GM12878 (cell line): ENCODE results near the gene HS6ST1. TPM values are rescaled to one million over a fixed set of nuclear protein-coding genes. Genes with fewer than 3 reads are reported as not detected.

Experiments
- ATAC-seq: fragments of 200-7000 bp; cut with Tn5 transposase; 3 replicates; pipeline ENCODE4 v1.9.1; 2020; ENCODE audit warnings: mild to moderate bottlenecking, moderate library complexity
- BruUV-seq: library from RNA; stranded (reverse); fragments of 400-500 nt; replicated peaks from 2 replicates; lab custom pipeline; 2021; lab: Mats Ljungman, UMichigan
- CTCF ChIA-PET: fragments of 300-600 bp; sonication (Branson Sonifier 250); formaldehyde crosslinking; extraction: SDS; loops from one replicate; lab custom pipeline; 2021; ENCODE audit warnings: inconsistent platforms; lab: Yijun Ruan, JAX
- POLR2A ChIA-PET: fragments of 350-600 bp; formaldehyde crosslinking; extraction: SDS; loops from one replicate; lab custom pipeline; 2021; ENCODE audit warnings: inconsistent platforms; lab: Charles Lee
- RAD21 ChIA-PET: fragments of 300-600 bp; sonication (Branson Sonifier 250); formaldehyde crosslinking; loops from one replicate; lab custom pipeline; 2023; ENCODE audit warnings: antibody characterized with exemption; ENCODE audit not compliant: unreplicated experiment; lab: Charles Lee
- SMC1A ChIA-PET: fragments of 300-600 bp; sonication (Branson Sonifier 250); formaldehyde crosslinking; loops from one replicate; lab custom pipeline; 2023; ENCODE audit not compliant: unreplicated experiment, uncharacterized antibody; lab: Charles Lee
- DNase-seq: peaks from one replicate; pipeline ENCODE4 v3.0.0-alpha.2; 2011; ENCODE audit warnings: low read depth, low spot score
- FAIRE-seq: peaks from 3 replicates; lab custom pipeline; 2011; peaks lifted over from hg19 to GRCh38; lab: Jason Lieb, UNC
- H2AFZ ChIP-seq: 2 replicates; pipeline ENCODE4 v1.6.0; 2011; ENCODE audit warnings: low read depth, low read length, control low read depth; ENCODE audit not compliant: control insufficient read depth
- H3K27ac ChIP-seq: 2 replicates; pipeline ENCODE4 v1.5.1; 2011; ENCODE audit warnings: control low read depth; ENCODE audit not compliant: control insufficient read depth, insufficient read depth
- H3K27me3 ChIP-seq, 2 experiments: replicated peaks in 1 of 2; 2 replicates each; pipeline versions ENCODE4 v1.6.0 to v1.6.1; 2011; ENCODE audit warnings: low read length in 1 of 2; ENCODE audit not compliant: control insufficient read depth in 2 of 2, insufficient read depth in 2 of 2
- H3K36me3 ChIP-seq, 2 experiments: 2 replicates each; pipeline ENCODE4 v1.5.1; 2011; ENCODE audit warnings: low read length in 1 of 2; ENCODE audit not compliant: control insufficient read depth in 2 of 2, insufficient read depth in 2 of 2
- H3K4me1 ChIP-seq: 2 replicates; pipeline ENCODE4 v1.6.1; 2011; ENCODE audit warnings: mild to moderate bottlenecking, low read length, moderate library complexity, mixed read lengths; ENCODE audit not compliant: control insufficient read depth, insufficient read depth
- H3K4me2 ChIP-seq: 2 replicates; pipeline ENCODE4 v1.6.0; 2011; ENCODE audit warnings: control low read depth; ENCODE audit not compliant: control insufficient read depth, insufficient read depth
- H3K4me3 ChIP-seq: fragments of 200-600 bp; sonication (generic); 2 replicates; pipeline ENCODE4 v1.5.1; 2016
- H3K79me2 ChIP-seq: 2 replicates; pipeline ENCODE4 v1.6.0; 2011; ENCODE audit warnings: low read length; ENCODE audit not compliant: control insufficient read depth, insufficient read depth
- H3K9ac ChIP-seq: 2 replicates; pipeline ENCODE4 v1.8.0; 2011; ENCODE audit warnings: low read length, control low read depth, mixed read lengths; ENCODE audit not compliant: control insufficient read depth, insufficient read depth
- H3K9me3 ChIP-seq: replicated peaks from 3 replicates; pipeline ENCODE4 v1.5.1; 2011; ENCODE audit warnings: mild to moderate bottlenecking, low read length; ENCODE audit not compliant: control insufficient read depth, insufficient read depth
- H4K20me1 ChIP-seq: 2 replicates; pipeline ENCODE4 v1.6.0; 2011; ENCODE audit not compliant: control insufficient read depth, insufficient read depth
- CEBPZ ChIP-seq: fragments of 150-350 bp; IDR thresholded peaks from 2 replicates; pipeline ENCODE4 v1.6.1; 2016; ENCODE audit warnings: low read depth, low read length
- MLLT1 ChIP-seq: fragments of 450-650 bp; IDR thresholded peaks from 2 replicates; pipeline ENCODE4 v1.6.1; 2016; ENCODE audit warnings: mild to moderate bottlenecking
- NBN ChIP-seq: fragments of 450-650 bp; IDR thresholded peaks from 2 replicates; pipeline ENCODE4 v1.6.1; 2016
- NFIC ChIP-seq: IDR thresholded peaks from 2 replicates; pipeline ENCODE4 v1.6.1; 2012; ENCODE audit warnings: low read depth, mild to moderate bottlenecking, inconsistent platforms, low read length, moderate library complexity
- NR2F1 ChIP-seq: fragments of 450-650 bp; conservative IDR thresholded peaks from 2 replicates; pipeline ENCODE4 v1.6.1; 2017; ENCODE audit warnings: mild to moderate bottlenecking
- ZNF24 ChIP-seq: fragments of 450-650 bp; IDR thresholded peaks from 2 replicates; pipeline ENCODE4 v1.6.1; 2017; ENCODE audit warnings: antibody characterized with exemption, mild to moderate bottlenecking
- ZNF384 ChIP-seq: IDR thresholded peaks from 2 replicates; pipeline ENCODE4 v1.6.1; 2012; ENCODE audit warnings: low read depth, mild to moderate bottlenecking, low read length, improper control_type of control experiment, borderline replicate concordance
- WGBS: methylation state at CpG from one replicate; pipeline ENCODE4 v1.1.6; 2016; ENCODE audit warnings: low lambda C conversion rate; ENCODE audit not compliant: insufficient replicate concordance, insufficient coverage; ENCODE audit errors: missing lambda C conversion rate; 5-methylcytosine and 5-hydroxymethylcytosine counted together
- in situ Hi-C: fragments of 300-500 bp; cut with MboI; formaldehyde crosslinking; loops from 9 replicates; pipeline ENCODE4 v1.14.3; 2018; ENCODE audit warnings: mixed read lengths
- intact Hi-C: fragments of 100-400 bp; cut with micrococcal nuclease; formaldehyde crosslinking; loops from one replicate; pipeline ENCODE4 v1.14.2; 2022; ENCODE audit not compliant: unreplicated experiment
- polyA plus RNA-seq, 11 experiments: library from polyadenylated mRNA; depleted of rRNA in 4 of 11; unstranded in 6 of 11; stranded (reverse) in 5 of 11; fragments of >200 nt; fragmentation: Nextera tagmentation in 4 of 11; fragmentation: Illumina TruSeq in 1 of 11; extraction: Ambion mirVana in 4 of 11; extraction: Trizol in 1 of 11; gene quantifications; 1 replicate in 1 of 11; 2 replicates in 10 of 11; pipeline versions ENCODE4 v1.2.1 to v1.2.3, GENCODE V29; 2011 to 2016; ENCODE audit warnings: inconsistent platforms in 2 of 11, missing spikeins in 2 of 11, low read depth in 1 of 11
- total RNA-seq, 4 experiments: library from RNA; depleted of rRNA in 3 of 4; stranded (reverse); fragments of >200 nt in 3 of 4; fragmentation: Illumina TruSeq in 1 of 4; extraction: Trizol in 1 of 4; gene quantifications; 2 replicates each; pipeline versions ENCODE4 v1.2.1 to v1.2.3, GENCODE V29; 2013 to 2021
- TF ChIP-seq, protein P1 (sequence below): IDR thresholded peaks from 2 replicates; pipeline ENCODE4 v1.6.1; 2012; ENCODE audit warnings: mild to moderate bottlenecking, low read depth, low read length

HS6ST1 gene
- total and polyA plus RNA-seq, 10 of the 15 experiments (the other 5 are each of a cell fraction or from before 2014, with no cell fraction given) = 0.48 to 17.0 (median 4.7) TPM

DNA sequence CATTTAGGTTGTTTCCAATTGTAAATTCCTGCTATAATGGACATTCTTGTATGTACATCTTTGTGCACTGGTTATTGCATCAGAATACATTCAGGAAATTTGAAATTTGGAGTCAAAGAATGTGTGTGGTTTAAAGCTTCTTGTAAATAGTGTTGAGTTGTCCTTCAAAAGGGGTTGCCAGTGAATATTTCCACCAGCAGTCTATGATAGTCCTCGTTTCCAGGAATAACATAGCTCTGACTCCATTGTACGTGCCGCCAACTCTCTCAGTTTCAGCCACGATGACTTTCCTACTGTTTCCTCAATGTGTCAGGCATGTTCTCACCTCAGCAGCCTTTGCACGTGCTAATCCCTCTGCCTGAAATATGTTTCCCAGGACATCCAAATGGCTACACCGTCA, 10.9 kb upstream of the HS6ST1 start:
- POLR2A ChIA-PET = no interaction called here
- no peaks in the 10 kb centered on the region for H3K4me1 ChIP-seq
- no peak overlapping the region for H3K4me2 ChIP-seq
- H2AFZ ChIP-seq = no peak overlapping the region
- BruUV-seq = no TSS peak
- SMC1A ChIA-PET = no interaction called here
- peaks cover 3% of the 10 kb centered on the region; the same call in 1 of the 3 replicates for H3K9me3 ChIP-seq
- DNase-seq (no peak), FAIRE-seq (no peak), ATAC-seq (no peak)
- TF ChIP-seq ZNF24 (no peak), CEBPZ (no peak), NBN (no peak), NR2F1 (no peak), ZNF384 (no peak), MLLT1 (no peak), NFIC (no peak)
- TF ChIP-seq, protein P1, sequence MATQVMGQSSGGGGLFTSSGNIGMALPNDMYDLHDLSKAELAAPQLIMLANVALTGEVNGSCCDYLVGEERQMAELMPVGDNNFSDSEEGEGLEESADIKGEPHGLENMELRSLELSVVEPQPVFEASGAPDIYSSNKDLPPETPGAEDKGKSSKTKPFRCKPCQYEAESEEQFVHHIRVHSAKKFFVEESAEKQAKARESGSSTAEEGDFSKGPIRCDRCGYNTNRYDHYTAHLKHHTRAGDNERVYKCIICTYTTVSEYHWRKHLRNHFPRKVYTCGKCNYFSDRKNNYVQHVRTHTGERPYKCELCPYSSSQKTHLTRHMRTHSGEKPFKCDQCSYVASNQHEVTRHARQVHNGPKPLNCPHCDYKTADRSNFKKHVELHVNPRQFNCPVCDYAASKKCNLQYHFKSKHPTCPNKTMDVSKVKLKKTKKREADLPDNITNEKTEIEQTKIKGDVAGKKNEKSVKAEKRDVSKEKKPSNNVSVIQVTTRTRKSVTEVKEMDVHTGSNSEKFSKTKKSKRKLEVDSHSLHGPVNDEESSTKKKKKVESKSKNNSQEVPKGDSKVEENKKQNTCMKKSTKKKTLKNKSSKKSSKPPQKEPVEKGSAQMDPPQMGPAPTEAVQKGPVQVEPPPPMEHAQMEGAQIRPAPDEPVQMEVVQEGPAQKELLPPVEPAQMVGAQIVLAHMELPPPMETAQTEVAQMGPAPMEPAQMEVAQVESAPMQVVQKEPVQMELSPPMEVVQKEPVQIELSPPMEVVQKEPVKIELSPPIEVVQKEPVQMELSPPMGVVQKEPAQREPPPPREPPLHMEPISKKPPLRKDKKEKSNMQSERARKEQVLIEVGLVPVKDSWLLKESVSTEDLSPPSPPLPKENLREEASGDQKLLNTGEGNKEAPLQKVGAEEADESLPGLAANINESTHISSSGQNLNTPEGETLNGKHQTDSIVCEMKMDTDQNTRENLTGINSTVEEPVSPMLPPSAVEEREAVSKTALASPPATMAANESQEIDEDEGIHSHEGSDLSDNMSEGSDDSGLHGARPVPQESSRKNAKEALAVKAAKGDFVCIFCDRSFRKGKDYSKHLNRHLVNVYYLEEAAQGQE = no peak
- 37% methylated on average over 6 of the region's 6 CpGs for WGBS
- no peak overlapping the region for H3K9ac ChIP-seq
- in situ Hi-C loops = no loop called here
- CTCF ChIA-PET = no interaction called here
- H3K79me2 ChIP-seq = no peaks in the 10 kb centered on the region
- intact Hi-C loops = loop anchor here (10.0 kb wide), 4 partner anchors 265 to 1595 kb away; no protein-coding TSS in a partner anchor
- H4K20me1 ChIP-seq = no peaks in the 10 kb centered on the region
- RAD21 ChIA-PET = no interaction called here
- no peaks in the 10 kb centered on the region for H3K36me3 ChIP-seq
- no peak overlapping the region for H3K27ac ChIP-seq
- no peak overlapping the region for H3K4me3 ChIP-seq
- no peaks in the 10 kb centered on the region for H3K27me3 ChIP-seq
